Mesendoderm (in vitro differentiated cells): Measurements from ENCODE around the gene TNFSF8.

ENCODE experiments used
- DNase-seq: peaks from one replicate; pipeline ENCODE4 v3.0.0; 2013
- H2AK5ac ChIP-seq: 2 replicates; pipeline ENCODE4 v1.6.1; 2013; ENCODE audit warnings: low read length, inconsistent platforms
- H2BK120ac ChIP-seq: 2 replicates; pipeline ENCODE4 v1.6.1; 2013; ENCODE audit warnings: low read depth, mild to moderate bottlenecking, low read length, moderate library complexity, mixed read lengths
- H2BK15ac ChIP-seq: replicated peaks from 2 replicates; pipeline ENCODE4 v1.6.1; 2013; ENCODE audit warnings: low read depth, mild to moderate bottlenecking, moderate library complexity
- H2BK5ac ChIP-seq: 2 replicates; pipeline ENCODE4 v1.6.1; 2013; ENCODE audit warnings: low read length, inconsistent platforms
- H3K18ac ChIP-seq: 2 replicates; pipeline ENCODE4 v1.6.1; 2013; ENCODE audit warnings: mild to moderate bottlenecking, low read length, mixed read lengths
- H3K23ac ChIP-seq: one replicate; pipeline ENCODE4 v1.6.1; 2013; ENCODE audit warnings: low read length
- H3K27ac ChIP-seq: 2 replicates; pipeline ENCODE4 v1.5.1; 2013; ENCODE audit warnings: low read depth, mild to moderate bottlenecking, inconsistent platforms, low read length, moderate library complexity
- H3K27me3 ChIP-seq: 2 replicates; pipeline ENCODE4 v1.6.1; 2013; ENCODE audit warnings: low read length, control low read depth, mild to moderate bottlenecking, inconsistent platforms; ENCODE audit not compliant: insufficient read depth, poor library complexity
- H3K36me3 ChIP-seq: 2 replicates; pipeline ENCODE4 v1.6.1; 2013; ENCODE audit warnings: low read length, inconsistent platforms; ENCODE audit not compliant: control insufficient read depth, insufficient read depth
- H3K4ac ChIP-seq: one replicate; pipeline ENCODE4 v1.6.1; 2013; ENCODE audit warnings: low read depth, mild to moderate bottlenecking, low read length, moderate library complexity
- H3K4me1 ChIP-seq: 2 replicates; pipeline ENCODE4 v1.6.1; 2013; ENCODE audit warnings: low read depth, low read length, inconsistent platforms; ENCODE audit not compliant: control insufficient read depth
- H3K4me2 ChIP-seq: 2 replicates; pipeline ENCODE4 v1.6.1; 2013; ENCODE audit warnings: low read length
- H3K4me3 ChIP-seq: 2 replicates; pipeline ENCODE4 v1.5.1; 2013; ENCODE audit warnings: mild to moderate bottlenecking, low read length
- H3K56ac ChIP-seq: one replicate; pipeline ENCODE4 v1.6.1; 2013; ENCODE audit warnings: low read length
- H3K79me1 ChIP-seq: 2 replicates; pipeline ENCODE4 v1.6.1; 2013; ENCODE audit warnings: low read length, inconsistent platforms
- H3K79me2 ChIP-seq: 2 replicates; pipeline ENCODE4 v1.6.1; 2013; ENCODE audit warnings: mild to moderate bottlenecking, low read length; ENCODE audit not compliant: control insufficient read depth, insufficient read depth
- H3K9ac ChIP-seq: 2 replicates; pipeline ENCODE4 v1.6.1; 2013; ENCODE audit warnings: low read length, inconsistent platforms
- H4K5ac ChIP-seq: one replicate; pipeline ENCODE4 v1.6.1; 2013; ENCODE audit warnings: low read length
- H4K8ac ChIP-seq: one replicate; pipeline ENCODE4 v1.6.1; 2013; ENCODE audit warnings: low read depth, mild to moderate bottlenecking, control low read depth, low read length, moderate library complexity
- WGBS: extraction: QIAGEN DNeasy Blood & Tissue Kit; methylation state at CpG from one replicate; pipeline ENCODE4 v1.1.7; 2013; ENCODE audit warnings: low lambda C conversion rate, missing lambda C conversion rate; ENCODE audit not compliant: insufficient coverage; ENCODE audit errors: extremely low coverage; 5-methylcytosine and 5-hydroxymethylcytosine counted together

The TNFSF8 gene

GRCh38 chr9:114935119-114935518 lies 4.7 kb upstream of the TNFSF8 start:
- Histone ChIP-seq H3K36me3 (no peaks in the 10 kb centered on the region), H3K23ac (no peak overlapping the region), H3K27ac (no peak overlapping the region), H3K79me2 (no peaks in the 10 kb centered on the region), H3K9ac (no peak overlapping the region), H2BK15ac (no peak overlapping the region), H4K8ac (no peak overlapping the region), H3K27me3 (no peaks in the 10 kb centered on the region), H3K4me2 (no peak overlapping the region), H3K79me1 (no peaks in the 10 kb centered on the region), H3K4me3 (no peak overlapping the region), H2AK5ac (no peak overlapping the region), H2BK120ac (no peak overlapping the region), H3K56ac (no peak overlapping the region), H3K18ac (no peak overlapping the region), H4K5ac (no peak overlapping the region), H2BK5ac (no peak overlapping the region), H3K4me1 (no peaks in the 10 kb centered on the region), H3K4ac (no peak overlapping the region)
- no CpG with 5 or more reads among the region's 3 CpGs for WGBS
- no peak for DNase-seq

GRCh38 chr9:114932502-114932901 lies 2.1 kb upstream of the TNFSF8 start:
- H2AK5ac ChIP-seq, result no peak overlapping the region
- no peak overlapping the region for H2BK5ac ChIP-seq
- no peak overlapping the region for H2BK120ac ChIP-seq
- H3K9ac ChIP-seq, result no peak overlapping the region
- H3K56ac ChIP-seq, result no peak overlapping the region
- no peak overlapping the region for H4K5ac ChIP-seq
- no peak overlapping the region for H3K4me3 ChIP-seq
- peak overlapping the region; percentile 42 for H3K27ac ChIP-seq
- peak; percentile 64 for DNase-seq
- no peaks in the 10 kb centered on the region for H3K79me1 ChIP-seq
- no peak overlapping the region for H2BK15ac ChIP-seq
- H3K36me3 ChIP-seq, result no peaks in the 10 kb centered on the region
- no peak overlapping the region for H3K4me2 ChIP-seq
- no CpG with 5 or more reads among the region's 3 CpGs for WGBS
- no peak overlapping the region for H3K23ac ChIP-seq
- no peak overlapping the region for H3K4ac ChIP-seq
- H3K18ac ChIP-seq, result no peak overlapping the region
- no peak overlapping the region for H4K8ac ChIP-seq
- H3K4me1 ChIP-seq, result no peaks in the 10 kb centered on the region
- peaks cover 2% of the 10 kb centered on the region for H3K27me3 ChIP-seq
- no peaks in the 10 kb centered on the region for H3K79me2 ChIP-seq

GRCh38 chr9:114931407-114931806 lies 1.0 kb upstream of the TNFSF8 start:
- no peak for DNase-seq
- Histone ChIP-seq H3K27me3 (peaks cover 2% of the 10 kb centered on the region), H3K23ac (no peak overlapping the region), H3K4me3 (no peak overlapping the region), H3K56ac (no peak overlapping the region), H2BK5ac (no peak overlapping the region), H2BK120ac (no peak overlapping the region), H2AK5ac (no peak overlapping the region), H3K9ac (no peak overlapping the region), H3K4me2 (no peak overlapping the region), H2BK15ac (no peak overlapping the region), H4K5ac (no peak overlapping the region), H4K8ac (no peak overlapping the region), H3K79me2 (no peaks in the 10 kb centered on the region), H3K79me1 (no peaks in the 10 kb centered on the region), H3K18ac (no peak overlapping the region), H3K4ac (no peak overlapping the region), H3K4me1 (no peaks in the 10 kb centered on the region), H3K36me3 (no peaks in the 10 kb centered on the region), H3K27ac (no peak overlapping the region)
- no CpG with 5 or more reads among the region's 5 CpGs for WGBS

- H3K4me3 ChIP-seq, result no peak overlapping the region
- peaks cover 3% of the 10 kb centered on the region for H3K4me1 ChIP-seq
- H4K8ac ChIP-seq, result no peak overlapping the region
- H3K18ac ChIP-seq, result no peak overlapping the region
- H3K27ac ChIP-seq, result no peak overlapping the region
- no peaks in the 10 kb centered on the region for H3K79me2 ChIP-seq
- H3K4me2 ChIP-seq, result no peak overlapping the region
- DNase-seq, result no peak
- H2BK120ac ChIP-seq, result no peak overlapping the region
- WGBS, result no CpG with 5 or more reads among the region's 5 CpGs
- H3K27me3 ChIP-seq, result peaks cover 2% of the 10 kb centered on the region
- no peaks in the 10 kb centered on the region for H3K79me1 ChIP-seq
- no peaks in the 10 kb centered on the region for H3K36me3 ChIP-seq
- no peak overlapping the region for H3K9ac ChIP-seq
- H3K4ac ChIP-seq, result no peak overlapping the region
- no peak overlapping the region for H2AK5ac ChIP-seq
- no peak overlapping the region for H3K56ac ChIP-seq
- no peak overlapping the region for H2BK15ac ChIP-seq
- no peak overlapping the region for H2BK5ac ChIP-seq
- no peak overlapping the region for H4K5ac ChIP-seq
- H3K23ac ChIP-seq, result no peak overlapping the region
Observed at GRCh38 chr9:114929201-114929600, 1.2 kb downstream of the TNFSF8 start.

- Histone ChIP-seq H4K5ac (no peak overlapping the region), H3K4me1 (peaks cover 3% of the 10 kb centered on the region), H2BK5ac (no peak overlapping the region), H3K4me3 (no peak overlapping the region), H2BK120ac (no peak overlapping the region), H2AK5ac (no peak overlapping the region), H3K56ac (no peak overlapping the region), H3K79me1 (no peaks in the 10 kb centered on the region), H4K8ac (no peak overlapping the region), H3K9ac (no peak overlapping the region), H3K4ac (no peak overlapping the region), H3K4me2 (no peak overlapping the region), H3K18ac (no peak overlapping the region), H3K27me3 (peaks cover 2% of the 10 kb centered on the region), H2BK15ac (no peak overlapping the region), H3K23ac (no peak overlapping the region), H3K27ac (no peak overlapping the region), H3K79me2 (no peaks in the 10 kb centered on the region), H3K36me3 (no peaks in the 10 kb centered on the region)
- no CpG with 5 or more reads among the region's 1 CpG for WGBS
- no peak for DNase-seq
Observed at GRCh38 chr9:114928671-114929070, 1.7 kb downstream of the TNFSF8 start.

- no peak overlapping the region for H2BK120ac ChIP-seq
- DNase-seq, result no peak
- no peak overlapping the region for H3K9ac ChIP-seq
- no peak overlapping the region for H3K4me2 ChIP-seq
- H3K4me3 ChIP-seq, result no peak overlapping the region
- no peaks in the 10 kb centered on the region for H3K79me2 ChIP-seq
- WGBS, result no CpG with 5 or more reads among the region's 3 CpGs
- H2BK15ac ChIP-seq, result no peak overlapping the region
- H3K56ac ChIP-seq, result no peak overlapping the region
- H3K4me1 ChIP-seq, result peaks cover 3% of the 10 kb centered on the region
- peaks cover 2% of the 10 kb centered on the region for H3K27me3 ChIP-seq
- H3K27ac ChIP-seq, result no peak overlapping the region
- no peak overlapping the region for H2BK5ac ChIP-seq
- no peaks in the 10 kb centered on the region for H3K79me1 ChIP-seq
- H4K5ac ChIP-seq, result no peak overlapping the region
- no peaks in the 10 kb centered on the region for H3K36me3 ChIP-seq
- no peak overlapping the region for H2AK5ac ChIP-seq
- H3K18ac ChIP-seq, result no peak overlapping the region
- no peak overlapping the region for H3K4ac ChIP-seq
- H4K8ac ChIP-seq, result no peak overlapping the region
- H3K23ac ChIP-seq, result no peak overlapping the region
Observed at GRCh38 chr9:114928136-114928535, 2.3 kb downstream of the TNFSF8 start.
